Neural cell (in vitro differentiated cells): ENCODE measurements around the gene CAND1. TPM values are rescaled to one million over a fixed set of nuclear protein-coding genes. Genes with fewer than 3 reads are reported as not detected.

Experiments
- H2AFZ ChIP-seq: fragments of 200-600, 300-800 bp; sonication (generic), shearing (Covaris generic); 2 replicates; pipeline ENCODE4 v1.6.0; 2014; ENCODE audit warnings: low read depth, mild to moderate bottlenecking, antibody characterized with exemption, low read length, moderate library complexity
- H3F3A ChIP-seq: fragments of 200-600 bp; shearing (Covaris generic); 2 replicates; pipeline ENCODE4 v1.6.1; 2016; ENCODE audit warnings: mild to moderate bottlenecking, moderate library complexity, mixed read lengths, antibody characterized with exemption, low read length; ENCODE audit not compliant: insufficient read depth, poor library complexity, severe bottlenecking
- H3K27ac ChIP-seq: fragments of 200-600, 300-800 bp; sonication (generic), shearing (Covaris generic); 2 replicates; pipeline ENCODE4 v1.5.1; 2014; ENCODE audit warnings: mild to moderate bottlenecking, low read length, moderate library complexity
- H3K27me3 ChIP-seq: fragments of 300-800, 200-600 bp; sonication (generic), shearing (Covaris generic); 2 replicates; pipeline ENCODE4 v1.6.0; 2014; ENCODE audit warnings: mild to moderate bottlenecking, low read depth, low read length, moderate library complexity; ENCODE audit not compliant: insufficient read depth
- H3K36me3 ChIP-seq: fragments of 300-800, 200-600 bp; sonication (generic), shearing (Covaris generic); 2 replicates; pipeline ENCODE4 v1.5.1; 2014; ENCODE audit warnings: mild to moderate bottlenecking, antibody characterized with exemption, low read length, moderate library complexity; ENCODE audit not compliant: insufficient read depth
- H3K4me2 ChIP-seq: fragments of 300-800, 200-600 bp; sonication (generic), shearing (Covaris generic); 2 replicates; pipeline ENCODE4 v1.6.0; 2014; ENCODE audit warnings: mild to moderate bottlenecking, low read length
- H3K4me3 ChIP-seq: fragments of 300-800, 200-600 bp; sonication (generic), shearing (Covaris generic); 2 replicates; pipeline ENCODE4 v1.5.1; 2014; ENCODE audit warnings: mild to moderate bottlenecking, low read length, moderate library complexity
- H3K79me2 ChIP-seq: fragments of 200-600 bp; shearing (Covaris generic); replicated peaks from 2 replicates; pipeline ENCODE4 v1.6.0; 2014; ENCODE audit warnings: mild to moderate bottlenecking, low read length, moderate library complexity; ENCODE audit not compliant: insufficient read depth
- H3K9ac ChIP-seq: fragments of 300-800, 200-600 bp; sonication (generic), shearing (Covaris generic); 2 replicates; pipeline ENCODE4 v1.6.1; 2016; ENCODE audit warnings: mild to moderate bottlenecking, low read length, mixed read lengths
- H3K9me2 ChIP-seq: fragments of 200-600 bp; shearing (Covaris generic); 2 replicates; pipeline ENCODE4 v1.6.1; 2016; ENCODE audit warnings: mild to moderate bottlenecking, low read length, mixed read lengths; ENCODE audit not compliant: insufficient read depth
- H3K9me3 ChIP-seq: fragments of 200-600, 300-800 bp; sonication (generic), shearing (Covaris generic); 2 replicates; pipeline ENCODE4 v1.6.1; 2016; ENCODE audit warnings: mild to moderate bottlenecking, mixed run types, low read length, moderate library complexity, mixed read lengths
- H4K20me1 ChIP-seq: fragments of 200-600 bp; shearing (Covaris generic); 2 replicates; pipeline ENCODE4 v1.6.1; 2016; ENCODE audit warnings: mild to moderate bottlenecking, mixed run types; ENCODE audit not compliant: insufficient read depth
- EP300 ChIP-seq: fragments of 450-650 bp; conservative IDR thresholded peaks from 2 replicates; pipeline ENCODE4 v1.6.1; 2014; ENCODE audit warnings: antibody characterized with exemption, mild to moderate bottlenecking, moderate library complexity; ENCODE audit not compliant: poor library complexity, severe bottlenecking
- EZH2 ChIP-seq: fragments of 200-600, 300-800 bp; shearing (Covaris generic), sonication (generic); IDR thresholded peaks from 2 replicates; pipeline ENCODE4 v1.6.1; 2014; ENCODE audit warnings: antibody characterized with exemption, low read length, borderline replicate concordance, mild to moderate bottlenecking; ENCODE audit not compliant: insufficient read depth, poor library complexity, severe bottlenecking
- MXI1 ChIP-seq: fragments of 450-650 bp; conservative IDR thresholded peaks from 2 replicates; pipeline ENCODE4 v1.6.1; 2014; ENCODE audit warnings: antibody characterized with exemption, mild to moderate bottlenecking; ENCODE audit not compliant: poor library complexity, severe bottlenecking
- POLR2AphosphoS5 ChIP-seq: IDR thresholded peaks from 2 replicates; pipeline ENCODE4 v1.6.1; 2012
- RAD21 ChIP-seq: fragments of 450-650 bp; conservative IDR thresholded peaks from 2 replicates; pipeline ENCODE4 v1.6.1; 2014; ENCODE audit warnings: antibody characterized with exemption, mild to moderate bottlenecking, moderate library complexity
- SMC3 ChIP-seq: fragments of 450-650 bp; conservative IDR thresholded peaks from 2 replicates; pipeline ENCODE4 v1.6.1; 2014; ENCODE audit warnings: antibody characterized with exemption, mild to moderate bottlenecking, moderate library complexity; ENCODE audit not compliant: poor library complexity
- TAF1 ChIP-seq: IDR thresholded peaks from 2 replicates; pipeline ENCODE4 v1.6.1; 2012; ENCODE audit warnings: low read depth
- polyA plus RNA-seq: library from polyadenylated mRNA; depleted of rRNA; stranded (reverse); fragments of >200 nt; gene quantifications from 2 replicates; pipeline ENCODE4 v1.2.3, GENCODE V29; 2014
- TF ChIP-seq, protein P1 (sequence below): IDR thresholded peaks from 2 replicates; pipeline ENCODE4 v1.6.1; 2012; ENCODE audit warnings: borderline replicate concordance
- TF ChIP-seq, protein P2 (sequence below): fragments of 450-650 bp; IDR thresholded peaks from 2 replicates; pipeline ENCODE4 v1.5.1; 2014; ENCODE audit warnings: antibody characterized with exemption, mild to moderate bottlenecking, moderate library complexity; ENCODE audit not compliant: poor library complexity, severe bottlenecking

Gene CAND1
- polyA plus RNA-seq, 1 donor from 2014 or later: 132 TPM

- no peaks in the 10 kb centered on the region for H3K27me3 ChIP-seq
- no peak overlapping the region for H3K9ac ChIP-seq
- H3K79me2 ChIP-seq: no peaks in the 10 kb centered on the region
- no peak overlapping the region for H3K4me3 ChIP-seq
- no peaks in the 10 kb centered on the region for H4K20me1 ChIP-seq
- no peaks in the 10 kb centered on the region for H3K36me3 ChIP-seq
- no peaks in the 10 kb centered on the region for H3F3A ChIP-seq
- H3K4me2 ChIP-seq: no peak overlapping the region
- no peaks in the 10 kb centered on the region for H3K9me2 ChIP-seq
- no peak overlapping the region for H3K27ac ChIP-seq
- TF ChIP-seq MXI1 (no peak), SMC3 (no peak)
- TF ChIP-seq, protein P1, sequence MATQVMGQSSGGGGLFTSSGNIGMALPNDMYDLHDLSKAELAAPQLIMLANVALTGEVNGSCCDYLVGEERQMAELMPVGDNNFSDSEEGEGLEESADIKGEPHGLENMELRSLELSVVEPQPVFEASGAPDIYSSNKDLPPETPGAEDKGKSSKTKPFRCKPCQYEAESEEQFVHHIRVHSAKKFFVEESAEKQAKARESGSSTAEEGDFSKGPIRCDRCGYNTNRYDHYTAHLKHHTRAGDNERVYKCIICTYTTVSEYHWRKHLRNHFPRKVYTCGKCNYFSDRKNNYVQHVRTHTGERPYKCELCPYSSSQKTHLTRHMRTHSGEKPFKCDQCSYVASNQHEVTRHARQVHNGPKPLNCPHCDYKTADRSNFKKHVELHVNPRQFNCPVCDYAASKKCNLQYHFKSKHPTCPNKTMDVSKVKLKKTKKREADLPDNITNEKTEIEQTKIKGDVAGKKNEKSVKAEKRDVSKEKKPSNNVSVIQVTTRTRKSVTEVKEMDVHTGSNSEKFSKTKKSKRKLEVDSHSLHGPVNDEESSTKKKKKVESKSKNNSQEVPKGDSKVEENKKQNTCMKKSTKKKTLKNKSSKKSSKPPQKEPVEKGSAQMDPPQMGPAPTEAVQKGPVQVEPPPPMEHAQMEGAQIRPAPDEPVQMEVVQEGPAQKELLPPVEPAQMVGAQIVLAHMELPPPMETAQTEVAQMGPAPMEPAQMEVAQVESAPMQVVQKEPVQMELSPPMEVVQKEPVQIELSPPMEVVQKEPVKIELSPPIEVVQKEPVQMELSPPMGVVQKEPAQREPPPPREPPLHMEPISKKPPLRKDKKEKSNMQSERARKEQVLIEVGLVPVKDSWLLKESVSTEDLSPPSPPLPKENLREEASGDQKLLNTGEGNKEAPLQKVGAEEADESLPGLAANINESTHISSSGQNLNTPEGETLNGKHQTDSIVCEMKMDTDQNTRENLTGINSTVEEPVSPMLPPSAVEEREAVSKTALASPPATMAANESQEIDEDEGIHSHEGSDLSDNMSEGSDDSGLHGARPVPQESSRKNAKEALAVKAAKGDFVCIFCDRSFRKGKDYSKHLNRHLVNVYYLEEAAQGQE: no peak
- H2AFZ ChIP-seq: no peak overlapping the region
- H3K9me3 ChIP-seq: no peaks in the 10 kb centered on the region
These were observed 76.0 kb downstream of the CAND1 start for GRCh38 chr12:67344979-67345710.

GRCh38 chr12:67348683-67349082, 79.5 kb downstream of the CAND1 start:
- Histone ChIP-seq H3F3A (no peaks in the 10 kb centered on the region), H3K4me3 (no peak overlapping the region), H3K27me3 (no peaks in the 10 kb centered on the region), H3K9me2 (no peaks in the 10 kb centered on the region), H3K79me2 (no peaks in the 10 kb centered on the region), H3K27ac (no peak overlapping the region), H3K9ac (no peak overlapping the region), H3K4me2 (no peak overlapping the region), H2AFZ (no peak overlapping the region), H4K20me1 (no peaks in the 10 kb centered on the region), H3K9me3 (no peaks in the 10 kb centered on the region), H3K36me3 (no peaks in the 10 kb centered on the region)
- TF ChIP-seq MXI1 (no peak), POLR2AphosphoS5 (no peak), EZH2 (no peak), TAF1 (no peak), EP300 (no peak), RAD21 (no peak), SMC3 (no peak)
- TF ChIP-seq, protein P1: no peak
- TF ChIP-seq, protein P2, sequence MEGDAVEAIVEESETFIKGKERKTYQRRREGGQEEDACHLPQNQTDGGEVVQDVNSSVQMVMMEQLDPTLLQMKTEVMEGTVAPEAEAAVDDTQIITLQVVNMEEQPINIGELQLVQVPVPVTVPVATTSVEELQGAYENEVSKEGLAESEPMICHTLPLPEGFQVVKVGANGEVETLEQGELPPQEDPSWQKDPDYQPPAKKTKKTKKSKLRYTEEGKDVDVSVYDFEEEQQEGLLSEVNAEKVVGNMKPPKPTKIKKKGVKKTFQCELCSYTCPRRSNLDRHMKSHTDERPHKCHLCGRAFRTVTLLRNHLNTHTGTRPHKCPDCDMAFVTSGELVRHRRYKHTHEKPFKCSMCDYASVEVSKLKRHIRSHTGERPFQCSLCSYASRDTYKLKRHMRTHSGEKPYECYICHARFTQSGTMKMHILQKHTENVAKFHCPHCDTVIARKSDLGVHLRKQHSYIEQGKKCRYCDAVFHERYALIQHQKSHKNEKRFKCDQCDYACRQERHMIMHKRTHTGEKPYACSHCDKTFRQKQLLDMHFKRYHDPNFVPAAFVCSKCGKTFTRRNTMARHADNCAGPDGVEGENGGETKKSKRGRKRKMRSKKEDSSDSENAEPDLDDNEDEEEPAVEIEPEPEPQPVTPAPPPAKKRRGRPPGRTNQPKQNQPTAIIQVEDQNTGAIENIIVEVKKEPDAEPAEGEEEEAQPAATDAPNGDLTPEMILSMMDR: no peak
